NCI-H2171 treated with DMSO at 0.1 percent for 48 hours (cell line): ENCODE results near the gene CFAP68.
"Not testable (repeated sequence)": the region's sequence is repeated elsewhere in the genome, so short reads cannot be mapped to it uniquely, and the experiment has no call there.

Source experiments
- DNase-seq: peaks from one replicate; lab custom pipeline; 2025; lab: John Stamatoyannopoulos, UW

CFAP68 gene

DNA sequence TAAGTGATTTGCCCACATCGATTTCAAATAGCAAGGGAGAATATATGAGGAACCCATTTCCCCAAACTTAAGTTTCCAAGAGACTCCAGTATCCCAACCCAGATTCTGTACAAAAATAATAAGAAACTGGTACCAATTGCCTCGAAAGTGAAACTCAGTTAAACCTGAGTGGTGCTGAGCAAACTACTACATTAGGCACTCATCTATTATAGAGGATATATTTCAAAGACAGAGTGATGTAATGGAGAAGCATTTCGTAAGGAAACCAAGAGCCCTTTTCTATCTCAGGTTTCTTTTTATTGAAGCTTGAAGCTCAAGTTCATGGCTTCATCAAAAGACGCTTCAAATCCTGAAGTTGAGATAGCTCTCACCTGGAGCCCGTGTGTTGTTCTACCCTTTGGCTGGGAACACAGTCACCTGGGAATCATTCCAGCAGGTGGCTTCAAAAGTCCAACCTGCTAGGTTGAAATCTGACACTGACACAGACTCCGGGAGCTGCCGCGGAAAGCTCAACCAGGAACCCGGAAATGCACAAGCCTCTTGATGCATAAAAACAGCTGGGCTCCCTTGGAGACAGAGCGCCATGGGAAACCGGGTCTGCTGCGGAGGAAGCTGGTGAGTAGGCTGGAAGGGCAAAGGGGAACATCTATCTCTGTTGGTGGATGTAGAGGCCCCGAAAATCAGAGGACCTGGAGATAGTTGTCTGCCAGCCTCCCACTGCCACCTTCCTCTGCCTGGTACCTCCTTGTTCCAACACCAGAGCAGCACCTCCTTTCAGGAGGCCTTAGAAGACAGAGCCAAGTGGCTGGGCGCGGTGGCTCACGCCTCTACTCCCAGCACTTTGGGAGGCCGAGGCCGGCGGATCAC is 39.3 kb downstream of the CFAP68 start, which contains the start of gene C11orf52:
Gene C11orf52 (plus strand): TSS at position 524 of the 867 bp plus-strand sequence. CDS start 60 bp downstream, at position 584.
- DNase-seq = peak; percentile 99

DNA sequence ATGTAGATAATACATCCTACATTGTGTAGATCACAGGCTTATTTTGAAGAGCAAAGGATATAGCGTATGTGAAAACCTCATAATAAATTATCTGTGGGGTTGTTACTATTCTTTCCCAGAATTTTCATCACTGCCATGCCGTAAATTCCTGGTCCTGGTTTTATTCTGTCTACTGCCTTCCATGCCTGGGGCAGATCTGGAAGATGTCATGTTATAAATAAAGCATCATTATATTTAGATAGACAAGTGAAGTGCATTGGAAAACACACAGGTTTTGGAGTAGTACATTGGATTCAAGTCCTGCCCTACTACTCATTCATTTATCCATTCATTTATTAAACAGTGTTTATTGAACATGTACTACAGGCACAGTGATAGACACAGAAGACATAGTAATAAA is 41.6 kb downstream of the CFAP68 start:
- DNase-seq = no peak

DNA sequence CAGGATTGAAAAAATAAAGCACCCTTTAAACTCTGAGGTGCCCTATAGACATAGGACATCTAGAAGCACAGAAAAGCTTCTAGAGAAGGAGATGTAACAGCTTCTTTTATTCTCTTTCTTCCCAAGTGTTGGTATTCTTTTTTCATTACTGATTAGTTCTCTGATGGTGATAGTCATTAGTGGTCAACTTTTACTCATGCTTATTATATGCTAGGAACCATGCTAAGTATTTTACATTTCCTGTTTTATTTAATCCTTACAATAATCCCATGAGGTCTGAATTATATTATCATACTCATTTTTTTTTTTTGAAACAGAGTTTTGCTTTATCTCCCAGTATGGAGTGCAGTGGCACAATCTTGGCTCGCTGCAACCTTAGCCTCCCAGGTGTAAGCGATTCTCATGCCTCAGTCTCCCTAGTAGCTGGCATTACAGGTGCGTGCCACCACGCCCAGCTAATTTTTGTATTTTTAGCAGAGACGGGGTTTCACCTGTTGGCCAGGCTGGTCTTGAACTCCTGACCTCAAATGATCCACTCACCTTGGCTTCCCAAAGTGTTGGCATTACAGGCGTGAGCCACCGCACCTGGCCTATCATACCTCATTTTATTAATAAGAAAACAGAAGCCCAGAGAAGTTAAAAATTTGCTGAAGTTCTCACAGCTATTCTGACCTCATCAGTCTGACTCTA is 42.3 kb downstream of the CFAP68 start:
- no peak for DNase-seq

DNA sequence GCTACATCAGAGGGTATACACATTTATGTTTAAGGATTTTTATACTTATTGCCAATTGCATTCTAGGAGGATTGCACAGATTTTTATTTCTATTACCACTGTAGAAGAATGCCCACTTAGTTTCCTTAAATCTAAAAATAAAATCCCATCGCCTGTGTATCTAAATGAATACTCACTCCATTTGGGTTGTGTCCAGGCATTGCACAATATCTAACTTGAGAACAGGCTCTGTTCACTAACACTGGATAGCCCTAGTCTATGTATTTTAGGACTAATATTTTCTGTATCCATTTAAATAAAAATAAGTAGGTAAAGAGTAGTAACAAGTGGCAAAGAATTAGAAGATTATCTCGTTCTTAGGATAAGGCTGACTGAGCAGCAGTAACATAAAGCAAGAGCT is 43.5 kb downstream of the CFAP68 start:
- no peak for DNase-seq

DNA sequence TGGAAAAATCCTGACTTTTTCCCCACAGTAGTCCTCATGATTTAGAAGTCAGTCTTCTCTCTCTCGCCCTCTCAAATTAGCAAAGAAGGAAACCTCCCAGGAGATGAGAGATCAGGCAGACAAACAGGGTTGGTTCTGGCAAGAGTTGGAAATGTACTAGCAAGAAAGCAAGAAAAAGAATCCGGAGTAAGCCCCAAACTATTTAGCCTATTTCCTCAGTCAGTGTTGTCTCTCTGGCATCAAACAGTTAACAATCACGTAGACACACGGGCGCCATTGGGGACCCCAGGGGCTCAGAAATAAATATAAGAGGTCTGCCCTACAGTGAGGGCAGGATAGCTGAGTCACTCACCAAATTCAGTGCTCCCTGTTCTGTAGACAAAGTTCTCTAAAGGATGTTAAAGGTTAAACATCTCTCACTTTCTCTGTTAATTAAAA is 44.0 kb downstream of the CFAP68 start:
- no peak for DNase-seq

DNA sequence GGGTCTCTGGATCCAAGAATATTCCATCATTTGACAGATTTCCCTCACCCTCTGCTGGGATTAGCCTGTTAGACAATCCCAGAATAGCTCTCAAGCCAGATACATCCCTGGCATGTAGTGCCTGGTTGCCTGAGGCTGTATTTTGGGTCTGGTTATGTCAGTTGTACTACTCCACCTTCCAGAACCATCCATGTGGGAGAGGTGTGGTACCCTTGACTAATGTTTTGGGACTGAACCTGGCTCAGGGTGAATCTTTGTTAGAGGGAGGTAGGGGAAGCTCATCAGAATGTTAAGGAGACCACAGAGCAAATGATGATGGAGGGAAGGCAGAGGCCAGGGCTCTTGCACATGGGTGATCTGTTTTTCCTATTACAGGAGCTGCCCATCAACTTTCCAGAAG is 44.6 kb downstream of the CFAP68 start:
- no peak for DNase-seq

DNA sequence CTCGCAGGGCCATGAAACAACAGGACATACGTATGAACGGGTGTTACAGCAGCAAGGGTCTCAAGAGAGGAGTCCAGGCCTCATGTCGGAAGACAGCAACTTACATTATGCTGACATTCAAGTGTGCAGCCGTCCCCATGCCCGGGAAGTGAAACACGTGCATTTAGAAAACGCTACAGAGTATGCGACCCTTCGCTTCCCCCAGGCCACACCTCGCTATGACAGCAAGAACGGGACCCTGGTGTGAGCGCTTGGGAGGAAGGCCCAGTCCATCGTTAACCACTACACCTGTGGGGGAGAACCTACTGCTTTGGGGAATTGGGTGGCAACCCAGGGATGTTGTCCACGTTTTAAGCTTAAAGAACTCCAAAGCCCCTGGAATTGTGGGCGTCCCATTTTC is 46.6 kb downstream of the CFAP68 start:
- no peak for DNase-seq

DNA sequence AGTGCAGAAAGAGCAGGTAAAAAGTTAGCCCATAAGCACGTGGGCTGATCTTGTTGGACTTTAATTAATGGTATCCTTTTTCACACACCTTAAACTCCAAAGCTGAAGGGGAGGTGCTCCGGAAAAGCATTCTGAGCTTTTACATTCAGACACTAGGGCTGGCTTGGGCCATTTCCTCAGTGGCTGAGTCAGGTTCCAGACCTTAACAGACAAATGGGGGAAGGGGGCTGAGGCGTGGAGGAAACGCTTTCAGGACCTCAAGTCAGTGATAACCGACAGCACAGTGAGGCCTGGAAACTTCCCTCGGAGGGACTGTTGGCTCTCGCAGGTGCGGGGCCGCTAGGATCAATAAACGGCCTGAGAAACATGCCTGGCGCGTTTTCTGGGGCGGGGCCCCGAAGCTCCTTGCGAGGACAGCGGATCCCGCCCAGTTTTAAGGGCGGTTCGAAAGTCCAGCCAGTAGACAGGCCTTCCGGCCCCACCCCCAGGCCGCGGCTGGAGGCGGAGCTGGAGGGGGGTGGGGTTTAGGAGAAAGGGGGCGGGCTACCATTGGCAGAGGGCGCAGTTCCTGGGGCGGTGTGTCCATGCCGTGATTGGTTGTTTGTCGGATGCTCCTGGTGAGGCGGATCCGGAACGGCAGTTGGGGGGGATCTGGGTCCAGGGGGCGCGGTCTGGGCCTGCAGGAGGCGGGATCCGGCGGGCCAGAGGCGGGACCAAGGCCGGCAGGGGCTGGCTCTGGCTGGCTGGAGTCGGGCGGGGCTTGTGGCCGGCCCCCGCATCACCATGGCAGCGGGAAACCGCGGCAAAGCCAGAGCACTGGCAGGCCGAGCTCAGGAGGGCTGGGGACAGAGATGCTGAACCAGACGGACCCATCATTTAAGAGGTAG is 47.4 kb downstream of the CFAP68 start:
- DNase-seq = peak; percentile 98

DNA sequence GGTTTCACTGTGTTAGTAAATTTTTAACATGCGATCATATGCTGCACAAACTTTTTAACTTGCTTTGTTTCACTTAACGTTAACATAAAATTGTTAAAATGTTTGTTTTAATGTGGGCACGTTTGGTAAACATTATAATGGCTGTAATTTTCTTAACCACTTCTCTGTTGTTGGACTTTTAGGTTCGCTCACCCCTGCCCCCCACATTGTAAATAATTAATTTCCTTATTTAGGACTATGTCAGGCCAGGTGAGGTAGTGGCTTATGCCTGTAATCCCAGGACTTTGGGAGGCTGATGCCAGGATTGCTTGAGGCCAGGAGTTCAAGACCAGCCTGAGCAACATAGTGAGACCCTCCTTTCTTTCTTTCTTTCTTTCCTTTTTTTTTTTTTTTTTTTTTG is 51.1 kb downstream of the CFAP68 start:
- no peak for DNase-seq

DNA sequence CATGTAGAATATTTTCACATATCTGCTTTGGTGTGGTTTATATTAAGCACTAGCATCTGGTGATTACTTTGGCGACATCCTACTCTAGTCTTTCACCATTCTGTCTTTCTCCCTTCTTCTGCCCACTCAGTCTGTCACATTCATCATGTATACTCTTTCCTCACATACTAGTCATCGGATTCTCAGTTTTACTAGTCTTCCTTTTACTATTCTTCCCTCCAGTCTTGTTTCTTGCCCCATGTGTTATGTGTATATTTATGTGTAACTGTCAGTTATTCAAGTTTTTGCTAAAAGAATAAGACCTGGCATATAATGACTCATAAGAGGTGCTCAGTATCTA is 53.2 kb downstream of the CFAP68 start:
- DNase-seq = no peak

DNA sequence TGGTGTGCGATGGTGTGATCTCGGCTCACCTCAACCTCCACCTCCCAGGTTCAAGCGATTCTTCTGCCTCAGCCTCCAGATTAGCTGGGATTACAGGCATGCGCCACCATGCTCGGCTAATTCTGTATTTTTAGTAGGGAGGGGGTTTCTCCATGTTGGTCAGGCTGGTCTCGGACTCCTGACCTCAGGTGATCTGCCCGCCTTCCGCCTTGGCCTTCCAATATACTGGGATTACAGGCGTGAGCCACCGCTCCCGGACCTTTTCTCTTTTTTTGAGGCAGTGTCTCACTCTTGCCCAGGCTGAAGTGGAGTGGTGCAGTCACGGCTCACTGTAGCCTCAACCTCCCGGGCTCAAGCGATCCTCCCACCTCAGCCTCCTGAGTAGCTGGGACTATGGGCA is 53.8 kb downstream of the CFAP68 start:
- DNase-seq = not testable (repeated sequence)

DNA sequence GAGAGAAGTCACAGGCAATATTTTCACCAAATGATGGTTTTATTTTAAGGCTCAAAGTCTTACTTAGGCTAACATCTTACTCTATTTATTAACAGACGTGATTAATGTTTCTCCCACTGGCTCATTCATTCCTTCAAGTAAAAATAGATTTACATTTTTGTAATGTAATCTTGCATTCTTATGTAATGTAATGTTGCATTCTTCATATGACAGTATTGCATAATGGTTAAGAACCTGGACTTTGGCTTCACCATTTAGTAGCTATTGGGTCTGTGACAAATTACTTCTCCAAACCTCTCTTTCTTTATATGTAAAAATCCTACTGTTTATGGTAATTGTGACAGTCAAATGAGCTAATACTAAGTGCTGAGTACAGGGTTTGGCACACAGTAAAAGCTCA is 54.5 kb downstream of the CFAP68 start:
- DNase-seq = no peak

DNA sequence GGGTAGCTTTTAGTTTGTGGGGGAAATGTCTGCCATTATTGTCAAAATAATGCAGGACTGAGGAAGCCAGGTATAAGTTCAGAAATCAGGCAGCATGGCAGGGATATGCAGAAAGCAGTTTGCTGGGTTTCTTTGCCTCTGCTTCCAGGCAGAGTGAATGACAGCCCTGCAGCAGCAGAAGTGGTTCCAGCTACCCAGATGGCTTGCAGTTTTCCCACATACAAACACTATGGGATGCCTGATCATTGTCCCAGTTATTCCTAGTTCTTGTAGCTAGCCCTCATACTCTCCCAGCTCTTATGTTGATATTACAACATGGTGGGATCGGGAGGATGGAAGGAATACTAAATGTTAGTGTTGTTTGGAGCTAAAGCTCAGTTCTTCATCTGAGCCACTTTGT is 55.0 kb downstream of the CFAP68 start:
- DNase-seq = no peak
